ENCODE measurements around the gene HUNK. TPM values are rescaled to one million over a fixed set of nuclear protein-coding genes. Genes with fewer than 3 reads are reported as not detected.

Gene HUNK
- total and polyA plus RNA-seq, 2 of the 8 experiments (the other 6 are each of a cell fraction or from before 2014, with no cell fraction given), result 1.9 to 10.2 TPM

DNA sequence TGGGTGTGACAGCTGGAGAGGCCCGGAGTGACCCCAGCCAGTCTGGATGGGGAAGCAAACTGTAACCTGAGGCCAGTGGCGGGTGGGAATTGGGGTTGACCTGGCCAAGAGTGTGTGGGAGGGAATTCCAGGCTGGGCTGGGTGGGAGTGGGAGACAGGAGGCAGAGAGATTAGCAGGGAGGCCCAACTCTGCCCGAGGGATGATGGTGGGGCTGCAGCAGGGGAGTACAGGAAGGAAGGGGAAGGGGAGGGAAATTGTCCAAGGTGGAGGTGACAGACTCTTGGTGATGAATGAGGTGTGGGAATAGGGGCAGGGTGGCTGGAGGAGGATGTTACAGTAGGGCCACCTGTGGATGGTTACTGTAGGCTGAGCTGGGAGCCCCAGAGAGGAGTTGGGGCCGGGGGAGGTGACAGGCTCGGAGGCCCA is 40.4 kb downstream of the HUNK start:
- no peak overlapping the region for H2AFZ ChIP-seq (ENCODE audit: low read length)

More for the DNA sequence above, 40.4 kb downstream of the HUNK start:
- Histone ChIP-seq H3K56ac (replicated peaks; ENCODE audit: insufficient read length, low read depth, low read length) (no peak overlapping the region), H3K14ac (ENCODE audit: insufficient read length) (no peak overlapping the region), H3K4me3 (ENCODE audit: extremely low read depth in 1 of 4, insufficient read depth in 2 of 4, low read depth in 3 of 4, low read length in 4 of 4) (no peak overlapping the region), H4K20me1 (replicated peaks in 1 of 2; ENCODE audit: control insufficient read depth in 1 of 2, insufficient read depth in 2 of 2, low read length in 2 of 2) (no peaks in the 10 kb centered on the region), H3K9ac (replicated peaks in 1 of 4; ENCODE audit: extremely low read depth in 1 of 4, low read depth in 3 of 4, low read length in 3 of 4) (no peak overlapping the region), H4K91ac (replicated peaks; ENCODE audit: insufficient read length, low read length) (peak overlapping the region; percentile 27), H3K79me2 (ENCODE audit: control insufficient read depth in 1 of 2, insufficient read depth in 2 of 2, low read length in 2 of 2) (peaks cover 0 to 7% of the 10 kb centered on the region in 2 experiments; a peak in 1 of 4 replicates), H3K23me2 (ENCODE audit: low read depth, low read length) (peaks cover 5% of the 10 kb centered on the region; the same call in 1 of the 2 replicates), H2BK15ac (ENCODE audit: low read length) (no peak overlapping the region), H3K27ac (ENCODE audit: low read depth, low read length) (no peak overlapping the region), H3K4me1 (replicated peaks in 1 of 4; ENCODE audit: control insufficient read depth in 3 of 4, insufficient read depth in 4 of 4, low read length in 3 of 4) (peaks cover 12 to 31% (median 21%) of the 10 kb centered on the region in 4 experiments), H3K27me3 (replicated peaks in 1 of 4; ENCODE audit: control insufficient read depth in 3 of 4, extremely low read depth in 1 of 4, insufficient read depth in 3 of 4, low read length in 3 of 4) (no peaks in the 10 kb centered on the region), H3K79me1 (ENCODE audit: low read depth, low read length) (no peaks in the 10 kb centered on the region; the same call in 1 of the 2 replicates), H3K9me3 (ENCODE audit: insufficient read depth in 2 of 2, low read depth in 1 of 2, low read length in 1 of 2) (no peaks in the 10 kb centered on the region), H3K36me3 (ENCODE audit: control insufficient read depth in 2 of 4, insufficient read depth in 4 of 4, low read length in 3 of 4) (no peaks in the 10 kb centered on the region), H3K23ac (ENCODE audit: insufficient read length) (no peak overlapping the region), H3K4me2 (ENCODE audit: insufficient read depth in 1 of 2, low read depth in 2 of 2, low read length in 2 of 2) (no peak overlapping the region), H2BK12ac (ENCODE audit: low read depth, low read length) (0 out of 2 replicates have a peak overlapping the region, but pooled peaks have one; percentile 43), H3K4ac (replicated peaks; ENCODE audit: insufficient read length, low read depth, low read length) (no peak overlapping the region), H2AK5ac (ENCODE audit: low read depth, low read length) (peak overlapping the region; percentile 88; the same call in 1 of the 2 replicates), H4K5ac (ENCODE audit: insufficient read length, low read depth, low read length) (no peak overlapping the region), H4K8ac (ENCODE audit: extremely low read depth, insufficient read depth, low read length) (no peak overlapping the region; the same call in 1 of the 2 replicates), H2BK20ac (ENCODE audit: low read length) (no peak overlapping the region), H2BK120ac (replicated peaks; ENCODE audit: low read depth, low read length) (no peak overlapping the region), H3K18ac (ENCODE audit: extremely low read depth, low read length) (no peak overlapping the region), H2BK5ac (ENCODE audit: low read depth, low read length) (peak overlapping the region; percentile 44; the same call in 1 of the 2 replicates)
- TF ChIP-seq GABPA (IDR thresholded peaks at IDR 0.05; ENCODE audit: borderline replicate concordance, insufficient read depth, low read length), result no peak
- no peak for TF ChIP-seq CREB1 (IDR thresholded peaks at IDR 0.05)
- TF ChIP-seq MAFK (IDR thresholded peaks at IDR 0.05; ENCODE audit: low read depth, low read length), result no peak
- TF ChIP-seq SIRT6 (IDR thresholded peaks at IDR 0.05; ENCODE audit: low read length), result no peak
- ChIA-PET CTCF (ENCODE audit: partially characterized antibody) (interaction anchor here (1.4 kb wide), 1 partner anchor 25 kb away, joined by 3 read pairs; no protein-coding TSS in a partner anchor), POLR2A (ENCODE audit: partially characterized antibody) (interaction anchor here (1.4 kb wide), 1 partner anchor 21 kb away, joined by 3 read pairs; no protein-coding TSS in a partner anchor)
- 80% methylated on average over 2 of the region's 5 CpGs; no CpG with 5 or more reads in 1 of the 2 experiments for WGBS, 2 experiments (ENCODE audit: extremely low coverage in 1 of 2, insufficient coverage in 1 of 2, insufficient read length in 1 of 2, insufficient replicate concordance in 2 of 2, low coverage in 1 of 2, low lambda C conversion rate in 2 of 2, missing lambda C conversion rate in 1 of 2)
- no peak for FAIRE-seq
- DNase-seq (ENCODE audit: low read depth in 1 of 2, low spot score in 2 of 2), result no peak
